Right hindlimb (tissue), 1 donor: ENCODE data around the gene TASP1.
"Not testable (repeated sequence)": the region's sequence is repeated elsewhere in the genome, so short reads cannot be mapped to it uniquely, and the experiment has no call there.

ENCODE experiments used
- DNase-seq: peaks from one replicate; pipeline ENCODE4 v3.0.0-alpha.2; 2018

TASP1 gene

GRCh38 chr20:13392391-13392790 lies 246.3 kb downstream of the TASP1 start:
- no peak for DNase-seq

DNA sequence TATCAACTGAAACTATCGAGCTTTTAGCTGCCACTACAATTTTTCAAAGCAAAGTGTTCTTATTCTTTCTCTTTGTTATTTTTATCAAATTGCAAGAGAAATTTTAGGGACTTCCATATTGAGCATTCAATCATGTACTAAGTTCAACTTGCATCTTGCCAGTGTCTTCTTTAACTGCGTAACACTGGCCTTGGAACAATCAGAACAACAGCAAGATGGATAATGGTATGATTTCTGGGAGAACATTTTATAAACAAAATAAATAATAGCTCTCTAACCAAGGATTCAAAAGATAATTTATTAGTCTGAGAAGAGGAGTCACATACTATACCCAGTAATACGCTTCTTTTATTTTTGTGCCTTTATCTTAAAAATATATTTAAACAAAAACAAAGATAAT lies 249.6 kb downstream of the TASP1 start:
- no peak for DNase-seq

GRCh38 chr20:13384132-13384531 lies 254.6 kb downstream of the TASP1 start:
- no peak for DNase-seq

DNA sequence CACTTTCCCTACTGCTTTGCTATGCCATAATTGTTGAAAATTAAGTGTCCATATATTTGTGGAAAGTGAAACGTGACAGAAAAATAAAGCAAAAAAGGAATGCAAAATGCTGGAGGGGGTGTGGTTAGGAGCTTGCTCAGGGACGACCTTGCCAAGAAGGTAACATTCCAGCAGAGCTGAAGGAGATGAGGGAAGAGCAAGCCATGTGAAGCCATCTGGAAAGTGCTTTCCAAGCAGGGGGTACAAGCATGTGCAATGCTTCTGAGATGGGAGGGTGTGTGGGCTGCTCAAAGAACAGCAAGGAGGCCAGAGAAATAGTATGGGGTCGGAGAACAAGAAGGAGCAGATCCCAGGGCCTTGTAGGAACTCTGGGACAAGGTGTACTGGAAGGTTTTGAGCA lies 255.9 kb downstream of the TASP1 start:
- DNase-seq = no peak

DNA sequence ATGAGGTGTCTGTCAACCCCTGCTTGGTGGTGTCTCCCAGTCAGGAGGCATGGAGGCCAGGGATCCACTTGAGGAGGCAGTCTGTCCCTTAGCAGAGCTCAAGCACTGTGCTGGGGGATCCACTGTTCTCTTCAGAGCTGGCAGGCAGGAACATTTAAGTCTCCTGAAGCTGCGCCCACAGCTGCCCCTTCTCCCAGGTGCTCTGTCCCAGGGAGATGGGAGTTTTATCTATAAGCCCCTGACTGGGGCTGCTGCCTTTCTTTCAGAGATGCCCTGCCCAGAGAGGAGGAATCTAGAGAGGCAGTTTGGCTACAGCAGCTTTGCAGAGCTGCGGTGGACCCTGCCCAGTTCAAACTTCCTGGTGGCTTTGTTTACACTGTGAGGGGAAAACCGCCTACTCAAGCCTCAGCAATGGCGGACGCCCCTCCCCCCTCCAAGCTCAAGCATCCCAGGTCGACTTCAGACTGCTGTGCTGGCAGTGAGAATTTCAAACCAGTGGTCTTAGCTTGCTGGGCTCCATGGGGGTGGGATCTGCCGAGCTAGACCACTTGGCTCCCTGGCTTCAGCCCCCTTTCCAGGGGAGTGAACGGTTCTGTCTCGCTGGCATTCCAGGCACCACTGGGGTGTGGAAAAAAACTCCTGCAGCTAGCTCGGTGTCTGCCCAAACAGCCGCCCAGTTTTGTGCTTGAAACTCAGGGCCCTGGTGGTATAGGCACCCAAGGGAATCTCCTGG lies 258.1 kb downstream of the TASP1 start:
- not testable (repeated sequence) for DNase-seq

DNA sequence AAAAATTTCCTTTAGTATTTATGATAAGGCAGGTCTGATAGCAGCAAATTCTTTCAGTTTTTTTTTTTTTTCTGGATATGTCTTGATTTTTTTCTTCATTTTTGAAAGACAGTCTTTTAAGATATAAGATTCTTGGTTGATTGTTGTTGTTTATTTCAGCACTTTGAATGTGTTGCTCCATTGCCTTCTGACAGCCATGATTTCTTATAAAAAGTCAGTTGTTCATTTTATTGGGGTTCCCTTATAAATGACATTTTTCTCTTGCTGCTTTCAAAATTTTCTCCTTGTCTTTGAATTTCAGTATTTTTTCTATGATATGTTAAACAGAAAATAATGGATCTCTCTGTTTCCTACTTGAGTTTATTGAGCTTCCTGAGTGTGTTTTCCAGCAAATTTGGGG lies 265.3 kb downstream of the TASP1 start:
- DNase-seq = no peak

GRCh38 chr20:13364278-13365170 lies 274.2 kb downstream of the TASP1 start:
- DNase-seq = no peak

- no peak for DNase-seq
Measured at GRCh38 chr20:13363473-13363872, 275.3 kb downstream of the TASP1 start.

DNA sequence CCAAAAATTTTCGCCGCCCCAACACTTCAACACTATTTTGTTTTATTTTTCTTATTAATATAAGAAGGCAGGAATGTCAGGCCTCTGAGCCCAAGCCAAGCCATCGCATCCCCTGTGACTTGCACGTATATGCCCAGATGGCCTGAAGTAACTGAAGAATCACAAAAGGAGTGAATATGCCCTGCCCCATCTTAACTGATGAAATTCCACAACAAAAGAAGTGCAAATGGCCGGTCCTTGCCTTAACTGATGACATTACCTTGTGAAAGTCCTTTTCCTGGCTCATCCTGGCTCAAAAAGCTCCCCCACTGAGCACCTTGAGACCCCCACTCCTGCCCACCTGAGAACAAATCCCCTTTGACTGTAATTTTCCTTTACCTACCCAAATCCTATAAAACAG lies 276.6 kb downstream of the TASP1 start:
- not testable (repeated sequence) for DNase-seq

DNA sequence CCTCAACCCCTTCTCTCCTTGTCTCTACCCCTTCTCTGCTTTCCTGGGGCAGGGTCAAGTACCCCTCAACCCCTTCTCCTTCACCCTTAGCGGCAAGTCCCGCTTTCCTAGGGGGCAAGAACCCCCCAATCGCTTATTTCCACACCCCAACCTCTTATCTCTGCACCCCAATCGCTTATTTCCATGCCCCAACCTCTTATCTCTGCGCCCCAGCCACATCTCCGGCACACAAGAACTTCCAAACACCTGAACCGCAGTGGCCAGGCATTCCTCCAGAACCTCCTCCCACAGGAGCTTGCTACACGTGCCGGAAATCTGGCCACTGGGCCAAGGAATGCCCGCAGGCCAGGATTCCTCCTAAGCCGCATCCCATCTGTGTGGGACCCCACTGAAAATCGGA lies 279.8 kb downstream of the TASP1 start:
- not testable (repeated sequence) for DNase-seq

- DNase-seq = not testable (repeated sequence)
Measured at GRCh38 chr20:13357782-13358181, 280.9 kb downstream of the TASP1 start.

GRCh38 chr20:13356591-13356990 lies 282.1 kb downstream of the TASP1 start:
- no peak for DNase-seq

DNA sequence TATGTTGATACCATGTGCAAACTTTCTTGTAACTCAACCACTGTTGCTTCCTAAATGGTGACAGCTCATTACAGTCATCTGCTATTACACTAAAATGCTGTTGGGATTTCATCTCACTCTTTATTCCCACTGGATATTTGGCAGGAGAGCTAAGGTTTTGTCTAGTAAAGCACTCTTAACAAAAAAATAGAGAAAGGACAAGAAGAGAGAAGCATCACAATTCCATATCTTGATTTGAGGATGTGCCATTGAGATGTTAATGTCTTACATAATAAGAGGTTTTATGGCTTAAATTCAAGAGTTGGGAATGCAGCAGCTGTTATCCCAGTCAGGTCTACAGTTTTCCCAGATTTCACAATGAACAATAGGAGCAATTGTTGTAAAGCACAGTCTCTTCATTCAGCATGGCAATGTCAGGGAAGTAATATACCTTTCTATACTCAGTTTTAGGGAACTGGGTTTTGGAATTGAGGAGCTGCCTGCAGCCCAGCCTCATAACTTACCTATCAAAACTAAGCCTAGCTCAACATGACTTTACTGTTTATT lies 282.7 kb downstream of the TASP1 start:
- no peak for DNase-seq

GRCh38 chr20:13355411-13355810 lies 283.3 kb downstream of the TASP1 start:
- peak; percentile 25 for DNase-seq

- DNase-seq = no peak
Measured at GRCh38 chr20:13353261-13353945, 285.3 kb downstream of the TASP1 start.

DNA sequence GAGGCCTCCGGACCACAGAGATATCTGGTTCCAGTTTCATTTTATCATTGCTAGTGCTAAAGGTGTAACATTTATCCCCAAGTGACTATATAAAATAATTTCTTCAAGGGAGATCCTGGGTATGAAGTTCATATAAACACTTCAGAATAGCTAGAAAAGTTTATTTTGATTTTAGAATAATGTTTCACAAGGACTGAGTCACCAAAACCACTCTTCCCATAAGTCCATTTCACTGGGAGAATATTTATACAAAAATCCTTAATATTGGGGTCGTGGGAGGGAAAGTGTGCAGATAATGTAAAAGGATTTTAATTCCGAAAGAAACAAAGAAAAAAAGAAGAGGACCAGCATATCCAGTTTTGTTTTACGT lies 289.5 kb downstream of the TASP1 start:
- no peak for DNase-seq

DNA sequence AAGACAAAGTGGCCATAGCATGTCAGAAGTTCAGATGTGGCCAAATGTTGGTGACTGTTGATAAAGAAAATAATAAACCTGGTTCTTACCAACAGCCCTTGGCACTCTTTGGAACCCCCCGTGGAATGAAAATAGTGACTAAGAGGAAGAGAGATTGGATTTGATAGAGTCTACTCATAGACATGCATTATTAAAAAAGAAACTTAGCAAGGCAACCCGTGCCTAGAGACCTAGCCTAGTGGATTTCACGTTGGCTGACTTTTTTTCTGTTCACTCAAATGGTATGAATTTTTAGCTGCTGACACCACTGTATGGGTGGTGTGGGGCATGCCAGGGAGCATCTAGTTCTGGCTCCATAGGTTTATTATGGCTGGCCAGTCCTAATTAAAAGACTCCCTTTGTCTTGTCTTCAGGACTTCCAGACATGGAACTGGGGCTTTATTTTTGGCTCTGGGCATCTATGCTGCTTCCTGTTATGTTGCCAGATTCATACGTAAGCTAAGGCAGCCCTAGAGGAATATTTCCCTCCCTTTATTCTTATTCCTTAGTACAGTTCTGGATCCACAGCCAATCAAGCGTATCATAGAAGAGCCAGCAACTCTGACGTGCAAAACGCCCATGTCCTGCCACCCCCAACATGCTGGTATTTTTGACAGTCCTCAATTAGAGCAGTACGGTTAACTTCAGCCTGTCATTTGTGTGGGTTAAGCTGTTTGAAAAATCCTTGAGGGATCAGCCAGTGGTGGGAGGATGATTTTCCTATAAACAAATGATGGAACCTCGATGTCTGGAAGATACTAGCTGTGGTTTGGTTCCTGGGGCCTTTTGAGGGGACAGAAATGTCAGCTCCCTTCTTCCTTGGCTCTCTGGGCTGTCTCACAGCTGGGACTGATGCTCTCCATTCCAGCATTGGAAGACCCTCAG lies 290.2 kb downstream of the TASP1 start:
- peak; percentile 55 for DNase-seq

- DNase-seq = peak; percentile 25
Measured at GRCh38 chr20:13344671-13345070, 294.1 kb downstream of the TASP1 start.

DNA sequence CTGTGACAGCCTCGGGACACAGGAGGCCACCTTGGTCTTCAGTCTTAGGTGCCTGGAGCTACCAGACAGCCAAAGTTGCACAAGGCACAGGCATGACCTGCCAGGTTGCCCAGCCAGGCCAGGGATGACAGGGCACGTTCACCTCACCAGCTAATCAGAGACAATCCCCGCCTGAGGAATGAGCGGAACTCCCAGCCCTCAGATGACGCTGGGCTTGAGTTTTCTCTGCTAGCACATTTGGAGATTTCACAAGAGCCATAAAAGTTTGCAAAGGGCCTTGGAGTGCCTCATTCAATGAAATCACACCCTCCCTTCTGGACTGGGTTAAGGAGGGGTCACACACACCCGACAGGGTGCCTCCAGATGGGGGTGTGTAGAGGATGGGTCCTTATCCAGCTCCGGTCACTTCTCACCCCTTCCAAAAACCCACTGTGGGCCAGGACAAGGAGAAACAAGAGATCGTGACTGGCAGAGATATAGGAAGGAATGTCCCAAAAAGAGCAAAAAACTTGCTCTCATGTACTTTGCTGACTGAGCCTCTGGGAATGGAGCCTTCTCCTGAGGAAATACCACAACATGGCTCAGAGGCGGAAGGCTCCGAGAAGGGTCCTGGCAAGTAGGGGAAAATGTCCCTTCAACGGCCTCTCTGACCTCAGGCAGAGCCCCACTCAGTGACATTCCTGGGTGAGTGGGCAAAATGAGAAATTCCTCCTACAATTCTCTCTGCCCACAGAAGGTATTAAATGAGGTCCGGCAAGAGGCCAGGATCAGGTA lies 296.1 kb downstream of the TASP1 start:
- DNase-seq = no peak

DNA sequence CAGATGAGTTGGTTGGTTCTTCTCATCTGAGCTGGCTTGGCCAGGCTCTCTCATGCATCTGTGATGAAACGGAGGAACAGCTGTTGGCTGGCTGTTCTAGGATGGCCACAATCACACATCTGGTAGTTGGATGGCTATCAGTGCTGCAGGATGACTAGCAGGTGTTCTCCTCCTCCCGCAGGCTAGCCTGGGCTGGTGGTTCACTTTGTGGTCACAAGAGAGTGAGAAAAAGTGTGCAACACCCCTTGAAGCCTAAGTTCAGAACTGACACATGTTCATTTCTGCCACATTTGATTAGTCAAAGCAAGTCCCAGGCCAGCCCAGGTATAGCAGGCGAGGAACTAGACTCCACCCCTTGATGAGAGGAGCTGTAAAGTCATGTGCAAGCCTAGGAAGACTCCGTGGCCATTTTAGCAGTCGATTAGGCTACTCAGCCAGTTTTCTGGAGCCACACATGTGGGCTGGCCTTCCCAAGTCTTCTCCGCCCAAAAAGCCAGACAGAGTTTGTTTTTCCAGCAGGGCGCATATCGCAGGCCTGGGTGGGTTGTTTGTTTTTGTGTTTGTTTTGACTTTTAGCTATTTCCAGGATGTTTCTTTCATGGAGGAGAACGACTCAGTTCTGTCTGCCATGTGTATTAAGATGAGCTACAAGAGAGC lies 296.9 kb downstream of the TASP1 start:
- no peak for DNase-seq

DNA sequence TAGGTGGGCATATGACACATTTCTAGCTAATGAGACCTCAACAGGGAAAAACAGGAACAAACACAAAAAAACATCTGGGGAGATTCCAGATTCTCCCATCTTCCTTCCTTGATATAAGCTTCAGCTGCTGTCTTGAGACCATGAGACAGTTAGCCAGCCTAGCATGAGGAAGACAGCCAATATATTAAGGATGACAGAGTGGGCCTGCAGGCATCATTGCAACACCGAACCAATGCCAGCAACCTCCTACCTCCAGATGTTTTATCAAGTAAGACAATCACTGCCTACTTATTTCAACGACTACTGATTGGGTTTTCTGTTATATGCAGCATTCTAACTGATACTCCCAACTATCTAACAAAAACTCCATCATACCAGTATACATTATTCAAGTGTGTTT lies 298.6 kb downstream of the TASP1 start:
- DNase-seq = no peak
